Activated CD8-positive, alpha-beta memory T cell treated with anti-CD3 and anti-CD28 coated beads, Interleukin-2, amount 50 U/mL, for 1 hour (primary cell): Measurements from ENCODE around the gene DENND4B.

Experiments
- DNase-seq: peaks from one replicate; pipeline ENCODE4 v3.0.0-alpha.2; 2020; ENCODE audit errors: extremely low read depth

DENND4B gene

GRCh38 chr1:153945131-153945794, 1.3 kb downstream of the DENND4B start:
- DNase-seq: no peak

- DNase-seq: no peak
Measured at GRCh38 chr1:153944827-153945117, 1.7 kb downstream of the DENND4B start.

- no peak for DNase-seq
Measured at GRCh38 chr1:153944005-153944826, 2.3 kb downstream of the DENND4B start.

- DNase-seq: no peak
Measured at GRCh38 chr1:153942766-153943549, 3.6 kb downstream of the DENND4B start.

DNA sequence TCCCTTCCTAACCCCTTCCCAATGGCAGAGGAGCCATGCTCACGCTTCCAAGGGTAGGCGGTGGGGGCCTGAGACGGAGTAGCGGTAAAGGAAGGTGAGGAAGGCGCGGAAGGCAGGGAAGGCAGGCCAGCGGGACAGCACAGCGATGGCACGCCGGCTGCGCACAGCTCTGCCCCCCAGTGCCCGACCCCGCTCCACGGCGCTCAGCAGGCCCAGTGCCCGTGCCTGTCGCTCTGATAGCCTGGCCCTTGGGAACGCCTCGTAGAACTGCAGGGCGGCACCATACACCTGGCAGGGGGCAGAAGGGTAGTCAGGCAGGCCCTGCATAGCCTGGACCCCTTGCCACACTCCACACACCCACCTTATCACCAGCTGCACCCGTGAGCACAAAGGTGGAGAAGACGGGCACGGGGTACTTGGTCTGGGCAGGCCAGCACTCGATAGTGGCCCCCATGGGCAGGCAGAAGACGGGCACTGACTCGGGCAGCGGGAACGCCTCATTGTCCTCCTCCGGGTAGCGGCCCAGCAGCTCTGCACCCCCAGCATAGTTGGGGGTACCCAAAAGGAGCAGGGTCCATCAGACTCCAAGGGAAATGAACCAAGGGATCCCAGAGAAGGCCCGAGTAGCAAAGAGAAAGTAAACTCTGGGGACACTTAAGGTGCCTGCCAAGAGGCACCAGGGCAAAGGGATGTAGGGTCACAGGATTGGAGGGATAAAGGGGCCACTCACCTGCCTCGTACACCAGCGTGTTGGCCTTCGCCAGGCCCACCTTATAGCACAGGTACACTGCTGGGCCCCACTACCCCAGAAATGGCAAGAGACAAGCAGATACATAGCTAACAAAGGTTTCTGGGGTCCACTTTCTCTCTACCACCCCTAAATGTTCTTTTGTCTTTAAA, 4.4 kb downstream of the DENND4B start:
- no peak for DNase-seq

- no peak for DNase-seq
Measured at GRCh38 chr1:153940756-153941155, 5.8 kb downstream of the DENND4B start.

DNA sequence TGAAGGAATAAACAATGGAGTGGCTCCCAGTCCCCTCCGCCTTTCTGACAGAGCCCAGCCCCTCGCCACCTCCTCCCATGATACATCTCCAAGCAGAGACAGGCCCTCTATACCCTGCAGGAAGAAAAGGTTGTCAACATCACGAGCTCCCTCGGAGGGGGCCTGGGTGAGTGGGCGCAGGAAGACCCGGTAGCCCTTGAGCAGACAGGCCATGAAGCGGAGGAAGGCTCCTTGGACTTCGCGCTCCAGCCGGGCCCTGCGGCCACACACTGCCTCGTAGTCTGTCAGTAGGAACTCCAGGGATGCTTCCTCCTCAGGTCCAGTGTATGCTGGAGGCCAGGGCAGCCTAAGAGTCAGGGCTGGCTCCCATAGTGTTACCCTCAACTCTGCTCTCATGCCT, 7.0 kb downstream of the DENND4B start:
- no peak for DNase-seq

DNA sequence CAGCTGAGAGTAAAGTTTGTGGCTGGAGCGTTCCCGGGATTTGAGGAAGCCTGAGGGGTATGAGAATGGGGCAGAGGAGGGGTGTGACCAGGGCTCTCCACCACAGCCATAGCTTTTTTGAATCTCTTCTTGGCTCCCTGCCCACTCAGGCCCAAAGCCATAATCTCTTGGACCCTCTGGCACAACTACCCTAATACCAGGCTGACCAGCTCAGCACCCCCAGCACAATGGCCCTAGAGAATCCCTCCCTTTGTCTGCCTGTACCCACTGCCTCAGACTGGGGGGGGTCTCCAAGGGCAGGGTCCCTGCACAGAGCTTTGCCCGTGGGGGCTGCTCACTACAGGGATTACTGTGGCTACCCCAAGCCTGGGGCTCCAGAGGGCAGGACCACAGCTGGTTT, 7.5 kb downstream of the DENND4B start:
- no peak for DNase-seq

DNA sequence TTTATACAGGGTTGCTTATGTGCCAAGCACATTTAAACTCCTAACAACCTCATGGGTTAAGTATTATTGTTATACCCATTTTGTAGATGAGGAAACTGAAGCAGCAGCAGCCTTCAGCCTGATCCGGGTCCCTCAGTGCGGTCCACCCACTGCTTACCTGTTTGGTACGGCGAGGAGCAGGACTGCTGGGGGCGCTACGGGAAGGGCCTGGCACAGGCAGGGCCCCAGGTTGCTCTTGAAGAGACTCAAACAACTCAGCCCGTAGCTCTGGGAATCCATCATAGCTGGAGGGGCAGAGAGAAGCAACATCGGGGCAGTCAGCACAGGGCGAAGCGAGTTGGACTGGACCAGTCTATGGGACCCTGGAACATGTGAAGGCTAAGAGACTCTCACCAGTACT, 9.2 kb downstream of the DENND4B start:
- DNase-seq: no peak

DNA sequence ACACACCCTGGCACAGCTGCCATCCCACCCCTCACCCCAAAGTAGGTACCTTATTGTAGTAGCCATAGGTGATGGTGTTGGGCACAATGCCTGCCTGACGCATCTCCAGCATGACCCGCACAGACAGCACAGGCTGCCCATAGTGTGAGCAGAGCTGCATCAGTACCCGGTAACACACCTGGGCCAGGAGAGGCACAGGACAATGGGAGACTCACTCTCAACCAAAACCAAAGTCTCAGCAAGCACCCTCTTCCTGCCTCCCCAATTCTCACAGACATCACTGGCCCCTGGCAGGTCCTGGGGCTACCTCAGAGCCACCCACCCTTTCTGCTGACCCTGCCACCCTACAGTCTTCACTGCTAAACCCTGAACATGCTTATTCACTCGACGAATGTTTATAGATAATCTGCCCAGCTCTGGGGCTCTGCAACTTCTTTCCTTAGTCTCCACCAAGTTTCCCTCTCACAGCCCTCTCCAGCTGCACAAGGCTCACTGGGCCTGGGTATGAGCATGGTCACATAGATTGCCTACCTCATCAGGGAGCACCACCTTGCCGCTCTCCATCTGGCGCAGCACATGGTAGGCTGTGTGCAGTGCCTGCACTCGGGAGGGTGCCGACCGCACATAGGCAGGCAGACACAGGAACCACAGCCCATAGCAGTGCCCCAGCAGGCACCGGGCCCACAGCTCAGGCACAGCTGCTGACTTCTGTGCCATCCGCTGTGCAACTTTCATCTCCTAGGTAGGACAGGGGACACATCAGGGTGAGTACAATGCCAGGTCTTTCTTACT, 10.3 kb downstream of the DENND4B start:
- no peak for DNase-seq

- no peak for DNase-seq
Measured at GRCh38 chr1:153934746-153935145, 11.8 kb downstream of the DENND4B start.

DNA sequence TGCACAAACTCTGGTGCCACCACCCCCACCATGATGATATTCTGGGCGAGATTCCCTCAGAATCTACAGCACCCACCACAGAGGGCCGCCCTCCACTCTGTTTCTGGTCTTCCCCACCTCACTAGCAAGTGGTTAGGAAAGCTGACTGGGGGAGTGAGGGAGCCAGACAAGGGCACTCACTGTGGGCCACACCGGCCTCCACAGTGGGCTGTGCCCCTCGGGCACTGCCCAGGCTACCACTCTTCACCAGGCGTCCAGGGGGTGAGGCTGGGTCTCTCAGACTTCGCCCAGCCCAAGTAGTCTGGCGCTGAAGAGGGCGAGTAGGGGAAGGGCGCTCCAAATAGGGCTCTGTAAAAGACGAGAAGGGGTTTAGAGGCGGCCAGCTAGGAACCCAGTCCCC, 12.6 kb downstream of the DENND4B start:
- DNase-seq: no peak

GRCh38 chr1:153933430-153933829, 13.1 kb downstream of the DENND4B start:
- DNase-seq: no peak

DNA sequence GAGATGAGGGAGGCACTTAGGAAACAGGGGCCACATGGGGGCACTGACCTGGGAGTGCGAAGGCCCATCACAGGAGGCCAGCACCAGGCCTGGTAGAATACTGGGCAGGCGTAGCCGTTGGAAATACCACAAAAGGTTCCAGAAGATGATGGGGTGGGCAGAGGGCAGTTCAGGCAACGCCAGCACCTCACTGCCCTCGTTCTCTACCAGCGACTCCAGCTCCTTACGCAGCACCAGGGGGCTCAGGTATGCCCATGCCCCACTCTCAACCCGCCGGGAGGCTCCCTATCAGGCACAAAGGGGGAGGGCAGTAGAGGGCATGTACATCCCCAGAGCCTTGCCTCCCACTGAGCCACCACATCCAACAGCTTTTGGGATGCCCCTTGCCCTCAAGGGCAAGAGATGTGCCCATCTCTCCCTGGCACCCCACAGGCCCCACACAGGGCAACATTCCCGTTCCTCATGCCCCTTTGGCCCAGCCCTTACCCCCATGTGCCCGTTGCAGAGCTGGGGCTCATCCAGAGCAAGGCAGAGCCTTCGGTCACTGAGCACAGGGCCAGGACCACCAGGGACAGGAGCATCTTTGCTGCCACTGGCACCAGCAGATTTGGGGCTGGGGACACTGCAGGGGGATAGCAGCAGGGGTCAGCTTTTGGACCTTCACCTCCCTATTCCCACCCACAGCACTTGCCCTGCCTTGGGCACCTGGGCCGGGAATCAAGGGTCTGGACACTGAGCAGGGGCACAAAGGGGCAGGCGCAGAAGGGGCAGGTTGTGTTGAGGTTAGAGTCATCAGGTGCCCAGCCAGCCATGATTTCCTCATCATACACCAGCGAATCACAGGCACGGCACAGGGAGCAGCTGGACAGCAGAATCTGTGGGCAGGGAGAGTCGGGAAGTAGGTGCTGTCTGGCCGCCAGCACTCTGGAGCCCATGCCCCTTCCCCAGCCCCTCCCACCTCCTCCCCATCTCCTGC, 14.1 kb downstream of the DENND4B start:
- no peak for DNase-seq

- DNase-seq: no peak
Measured at GRCh38 chr1:153929981-153930948, 16.3 kb downstream of the DENND4B start.

- DNase-seq: no peak
Measured at GRCh38 chr1:153929426-153929825, 17.1 kb downstream of the DENND4B start.

DNA sequence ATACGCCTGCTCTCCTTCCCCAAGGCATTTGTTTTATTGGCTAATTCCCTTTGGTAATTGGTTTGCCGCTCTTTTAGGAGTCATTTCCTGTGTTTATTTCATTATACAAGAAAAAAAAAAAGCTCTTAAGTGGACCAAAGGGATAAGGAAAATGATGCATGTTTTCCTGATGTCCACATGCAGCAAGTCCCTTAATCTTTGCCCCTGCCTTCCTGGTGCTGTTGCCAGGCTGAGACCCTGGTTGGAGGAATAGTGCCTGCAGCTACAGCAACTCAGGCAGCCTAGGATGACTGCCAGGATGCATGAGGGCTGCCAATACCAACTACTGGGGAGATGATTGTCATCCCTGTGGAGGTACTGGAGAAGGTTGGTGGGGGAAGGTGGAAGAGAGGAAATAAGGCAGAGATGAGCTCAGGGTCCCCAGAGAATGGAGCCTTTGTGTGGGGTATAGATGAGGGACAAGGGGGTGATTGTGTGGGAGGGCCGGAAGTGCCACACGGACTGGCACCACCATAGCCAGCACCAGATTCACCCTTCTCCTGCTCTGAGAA, 17.7 kb downstream of the DENND4B start:
- DNase-seq: no peak

DNA sequence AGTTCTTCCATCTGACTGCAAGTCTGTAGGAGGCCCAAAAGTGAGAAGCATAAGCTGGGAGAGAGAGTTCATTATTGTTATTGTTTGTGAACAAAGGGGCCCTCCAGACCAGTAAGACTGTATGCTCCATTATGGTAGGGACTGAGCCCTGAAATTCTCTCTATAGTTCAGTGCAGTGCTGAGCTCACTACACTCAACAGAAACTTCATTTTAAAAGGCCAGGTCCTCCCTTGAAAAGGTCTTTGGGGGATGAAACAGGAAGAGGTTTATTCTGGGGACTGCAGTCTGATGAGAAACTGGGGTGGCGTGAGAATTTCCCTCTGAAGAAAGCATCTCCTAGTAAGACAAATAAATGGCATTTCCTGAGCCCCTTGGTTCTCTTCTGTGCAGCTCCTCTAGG, 18.3 kb downstream of the DENND4B start:
- DNase-seq: no peak
